Fibroblast of the aortic adventitia (primary cell): Measurements from ENCODE around the gene CTNNA2. TPM values are rescaled to one million over a fixed set of nuclear protein-coding genes. Genes with fewer than 3 reads are reported as not detected.

Experiments
- DNase-seq: peaks from one replicate; pipeline ENCODE4 v3.0.0-alpha.2; 2010; ENCODE audit warnings: low read depth
- H3K4me3 ChIP-seq: 2 replicates; pipeline ENCODE4 v1.5.1; 2011; ENCODE audit warnings: low read depth, mild to moderate bottlenecking, control low read depth, low read length, moderate library complexity
- CTCF ChIP-seq: IDR thresholded peaks from 2 replicates; pipeline ENCODE4 v1.5.1; 2011; ENCODE audit warnings: mild to moderate bottlenecking, low read length, control low read depth, inconsistent platforms; ENCODE audit not compliant: insufficient read depth
- total RNA-seq: library from RNA; depleted of rRNA; stranded (reverse); fragments of >200 nt; gene quantifications from 2 replicates; pipeline ENCODE4 v1.2.3, GENCODE V29; 2012; ENCODE audit warnings: low replicate concordance

Gene CTNNA2
- total RNA-seq, 1 donor, result 0.36 TPM

DNA sequence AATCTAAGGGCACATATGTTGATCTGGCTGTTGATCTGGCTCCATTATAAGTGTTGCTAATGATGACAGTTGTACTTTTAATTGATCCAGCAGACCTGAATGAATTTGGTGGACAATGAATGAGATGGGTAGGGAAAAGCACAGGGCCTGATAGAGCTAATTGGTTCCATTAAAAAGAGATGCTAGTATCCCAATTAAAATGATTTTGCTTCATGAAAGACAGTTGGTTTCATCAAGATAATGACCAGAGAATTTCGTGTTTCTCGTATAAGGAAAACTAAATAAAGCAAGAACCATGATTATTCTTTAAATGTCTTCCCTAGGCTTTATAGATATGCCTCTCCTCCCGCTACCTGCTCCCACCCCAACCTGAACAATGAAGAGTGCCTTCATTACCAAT is 900.3 kb downstream of the CTNNA2 start:
- no peak for DNase-seq
- no peak for TF ChIP-seq CTCF
- H3K4me3 ChIP-seq, result no peak overlapping the region

GRCh38 chr2:80417737-80418136 is 904.9 kb downstream of the CTNNA2 start:
- no peak overlapping the region for H3K4me3 ChIP-seq
- no peak for DNase-seq
- no peak for TF ChIP-seq CTCF

DNA sequence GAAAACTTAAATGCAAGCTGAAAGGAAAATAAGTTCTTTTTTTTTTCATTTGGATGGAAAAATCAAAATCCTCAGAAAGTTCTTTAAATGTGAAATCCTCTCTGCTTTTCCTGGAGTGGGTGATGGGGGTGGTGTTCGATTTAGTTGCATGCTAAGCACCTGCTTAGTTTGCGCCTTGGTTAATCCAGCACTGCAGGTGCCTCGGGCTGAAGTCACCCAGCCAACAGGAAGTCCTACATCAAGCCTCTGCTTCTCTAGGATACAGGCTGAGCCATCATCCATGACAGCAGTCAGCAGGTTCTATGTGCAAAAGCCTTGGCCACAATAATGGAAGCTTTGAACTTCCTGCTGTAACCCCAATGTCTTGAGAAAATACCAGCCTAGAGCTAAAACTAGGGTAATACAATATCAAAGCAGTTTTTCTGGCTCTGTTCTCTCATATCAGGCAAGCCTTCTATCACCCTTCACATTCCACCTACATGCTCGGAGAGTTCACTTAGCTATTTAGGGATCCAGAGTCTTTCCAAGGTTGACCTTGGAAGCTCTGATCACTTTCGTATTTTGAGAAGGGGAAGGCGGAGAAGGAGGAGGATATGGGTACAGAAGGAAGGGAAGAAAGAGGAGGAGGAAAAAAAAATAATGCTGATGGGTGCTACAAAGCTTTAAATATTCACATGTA is 907.8 kb downstream of the CTNNA2 start:
- DNase-seq, result no peak
- TF ChIP-seq CTCF, result no peak
- H3K4me3 ChIP-seq, result no peak overlapping the region

GRCh38 chr2:80429251-80429650 is 916.4 kb downstream of the CTNNA2 start:
- H3K4me3 ChIP-seq, result no peak overlapping the region
- no peak for TF ChIP-seq CTCF
- DNase-seq, result no peak

DNA sequence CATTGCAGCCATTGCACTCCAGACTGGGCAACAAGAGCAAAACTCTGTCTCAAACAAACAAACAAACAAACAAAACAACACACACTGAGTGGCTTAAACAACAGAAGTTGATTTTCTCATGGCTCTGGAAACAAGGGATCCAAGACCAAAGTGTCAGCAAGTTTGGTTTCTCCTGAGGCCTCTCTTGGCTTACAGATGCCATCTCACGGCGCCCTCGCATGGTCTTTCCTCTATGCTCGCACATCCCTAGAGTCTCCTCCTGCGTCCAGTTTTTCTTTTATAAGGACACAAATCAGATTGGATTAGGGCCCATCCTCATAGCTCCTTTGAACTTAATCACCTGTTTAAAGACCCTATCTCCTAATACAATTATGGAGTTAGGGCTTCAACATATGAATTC is 925.1 kb downstream of the CTNNA2 start:
- DNase-seq, result no peak
- TF ChIP-seq CTCF, result no peak
- no peak overlapping the region for H3K4me3 ChIP-seq

GRCh38 chr2:80438686-80439085 is 925.8 kb downstream of the CTNNA2 start:
- DNase-seq, result no peak
- TF ChIP-seq CTCF, result no peak
- H3K4me3 ChIP-seq, result no peak overlapping the region

- no peak for DNase-seq
- no peak overlapping the region for H3K4me3 ChIP-seq
- TF ChIP-seq CTCF, result no peak
These were observed 941.8 kb downstream of the CTNNA2 start for GRCh38 chr2:80454628-80455027.
